Activated T-helper 9 cell treated with anti-CD3 and anti-CD28 coated beads, Interleukin-2, amount 50 U/mL, for 16 hours (primary cell): Measurements from ENCODE around the gene NOL4L.
"Not testable (repeated sequence)": the region's sequence is repeated elsewhere in the genome, so short reads cannot be mapped to it uniquely, and the experiment has no call there.

ENCODE experiments used
- DNase-seq: peaks from one replicate; pipeline ENCODE4 v3.0.0-alpha.2; 2020; ENCODE audit warnings: low read depth

The NOL4L gene

DNA sequence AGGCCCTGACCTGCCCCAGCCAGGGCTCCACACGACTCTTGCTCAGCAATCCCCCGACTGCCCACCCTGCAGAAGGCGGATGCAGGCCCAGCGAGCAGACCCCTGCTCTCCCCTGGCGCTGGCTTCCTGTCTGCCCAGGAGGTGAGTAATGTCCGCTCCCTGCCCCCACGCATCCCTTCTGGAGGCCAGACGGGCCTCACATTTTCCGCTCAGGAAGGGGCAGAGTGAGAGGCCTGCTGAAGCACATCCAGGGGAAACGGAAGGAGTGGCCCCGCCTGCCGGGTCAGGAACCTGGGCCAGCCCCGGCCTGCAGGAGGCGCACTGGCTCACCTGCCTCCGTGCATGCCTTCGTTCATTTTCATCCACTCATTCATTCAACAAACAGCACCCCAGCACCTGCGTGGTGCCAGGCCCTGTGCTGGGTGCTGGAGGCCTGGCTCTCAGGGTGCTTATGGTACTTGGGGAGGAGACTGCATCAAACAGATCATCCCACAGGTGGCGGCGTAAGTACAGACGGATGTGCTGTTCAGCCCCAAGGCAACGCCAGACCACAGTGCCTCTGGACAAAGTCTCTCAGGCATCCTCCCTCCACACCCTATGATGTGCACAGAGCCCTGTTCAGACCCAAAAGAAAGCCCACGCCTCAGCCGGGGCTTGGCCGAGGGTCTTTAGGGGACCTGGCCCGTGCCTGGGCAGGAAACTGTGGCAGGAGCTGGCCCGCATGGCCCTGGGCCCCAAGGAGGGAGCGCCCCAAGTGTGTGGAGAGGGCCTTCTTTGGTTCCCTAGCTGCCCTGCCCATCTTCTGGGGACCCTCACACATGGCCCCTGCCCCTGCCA lies 114.9 kb downstream of the NOL4L start:
- no peak for DNase-seq

DNA sequence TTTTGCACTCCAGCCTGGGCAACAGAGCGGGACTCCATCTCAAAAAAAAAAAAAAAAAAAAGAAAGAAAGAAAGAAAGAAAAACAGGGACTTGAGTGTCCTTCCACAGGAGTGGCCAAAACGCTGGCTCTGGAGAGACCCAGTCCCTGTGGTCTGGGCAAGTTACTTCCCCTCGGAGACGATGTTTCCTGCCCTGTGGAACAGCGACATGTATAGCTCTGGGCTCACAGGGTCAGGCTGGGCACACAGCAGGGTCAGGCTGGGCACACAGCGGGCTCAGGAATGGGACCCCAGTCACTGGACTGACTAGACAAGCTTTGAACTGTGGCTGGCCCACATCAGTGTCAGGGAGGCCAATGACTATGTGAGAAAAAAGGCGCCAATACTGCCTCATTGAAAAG lies 116.3 kb downstream of the NOL4L start:
- DNase-seq, result no peak

DNA sequence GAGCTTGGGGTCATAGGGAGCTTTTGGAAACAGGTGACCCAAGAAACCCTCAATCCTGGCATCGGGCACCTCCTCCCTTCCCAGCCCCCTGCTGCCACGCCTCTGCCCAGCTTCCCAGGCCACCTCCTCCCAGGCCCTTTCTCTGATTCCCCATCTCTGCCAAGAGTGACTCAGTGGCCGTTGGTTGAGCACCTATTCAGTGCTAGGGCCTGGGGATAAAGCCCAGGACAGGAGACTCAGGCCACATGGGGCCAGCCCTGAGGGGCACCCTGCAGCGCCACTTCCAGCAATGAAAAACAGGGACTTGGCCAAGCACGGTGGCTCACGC lies 116.9 kb downstream of the NOL4L start:
- DNase-seq, result no peak

DNA sequence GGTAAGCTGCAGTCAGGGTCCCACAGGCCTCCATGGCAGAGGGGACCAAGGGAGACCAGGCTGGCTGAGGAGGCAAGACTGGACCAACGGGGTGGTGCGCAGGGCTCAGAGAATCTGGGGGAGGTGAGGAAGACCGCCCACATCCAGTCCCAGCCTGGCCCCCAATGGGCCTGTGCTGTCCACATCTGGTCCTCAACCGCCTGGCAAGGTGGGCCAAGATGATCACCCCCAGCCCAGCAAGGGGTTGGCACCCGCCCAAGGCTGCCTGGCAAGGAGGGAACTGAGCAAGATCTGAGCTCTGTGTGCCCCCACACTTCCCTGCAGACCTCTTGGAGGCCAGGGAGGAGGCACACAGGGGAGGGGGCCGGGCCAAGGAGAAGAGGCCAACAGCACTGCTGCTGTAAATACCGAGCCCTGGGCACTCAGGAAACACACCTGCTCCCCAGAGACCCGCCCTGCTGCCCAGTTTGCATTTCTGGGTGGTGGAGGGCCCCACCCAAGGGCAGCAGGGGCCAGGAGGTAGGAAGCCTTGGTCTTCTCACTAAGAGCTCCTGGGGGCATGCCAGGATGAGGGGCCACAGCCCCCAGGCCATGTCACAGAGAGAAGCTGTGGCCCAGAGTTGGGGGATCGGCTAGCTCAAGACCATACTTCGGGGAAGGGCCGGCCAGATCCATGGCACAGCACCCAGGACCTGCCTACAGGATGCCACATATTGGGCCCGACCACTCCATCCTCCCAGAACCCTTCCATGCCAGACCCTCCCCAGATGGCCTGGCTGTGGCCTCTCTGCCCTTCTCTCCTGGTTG lies 117.4 kb downstream of the NOL4L start:
- DNase-seq, result no peak

DNA sequence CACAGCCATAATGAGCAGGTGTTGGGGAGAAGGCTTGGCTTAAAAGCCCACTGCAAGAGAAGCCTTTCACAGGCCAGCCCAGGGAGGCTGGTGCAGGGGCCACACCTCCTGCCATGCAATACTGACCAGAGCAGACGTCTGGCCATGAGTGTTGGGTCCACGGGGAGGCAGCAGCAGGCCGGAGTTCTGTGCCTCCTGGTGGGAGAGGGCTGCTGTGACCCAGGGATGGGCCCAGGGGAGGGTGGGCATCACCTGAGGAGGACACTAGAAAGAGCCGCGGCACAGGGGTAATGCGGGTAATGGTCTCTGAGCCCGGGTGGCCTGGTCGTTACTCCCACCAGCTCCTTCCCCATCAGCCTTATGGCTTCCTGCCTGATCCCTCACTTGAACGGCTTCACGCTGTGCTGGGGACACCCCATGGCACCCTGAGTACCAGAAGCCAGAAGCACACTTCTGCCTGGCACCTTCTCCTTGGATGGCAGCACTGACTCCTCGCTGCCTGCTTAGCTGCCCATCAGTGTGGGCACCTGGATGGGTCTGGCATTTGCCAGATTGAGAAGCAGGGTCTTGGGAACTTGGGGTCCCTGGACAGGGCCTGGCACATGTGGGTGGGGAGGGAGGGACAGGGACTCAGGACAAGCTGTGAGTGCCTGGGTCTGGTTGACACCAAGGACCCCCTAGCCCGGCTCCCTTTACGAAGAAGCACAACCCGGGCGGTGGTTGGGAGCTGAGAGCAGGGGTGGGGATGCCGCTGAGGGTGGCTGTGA lies 118.2 kb downstream of the NOL4L start:
- DNase-seq, result no peak

DNA sequence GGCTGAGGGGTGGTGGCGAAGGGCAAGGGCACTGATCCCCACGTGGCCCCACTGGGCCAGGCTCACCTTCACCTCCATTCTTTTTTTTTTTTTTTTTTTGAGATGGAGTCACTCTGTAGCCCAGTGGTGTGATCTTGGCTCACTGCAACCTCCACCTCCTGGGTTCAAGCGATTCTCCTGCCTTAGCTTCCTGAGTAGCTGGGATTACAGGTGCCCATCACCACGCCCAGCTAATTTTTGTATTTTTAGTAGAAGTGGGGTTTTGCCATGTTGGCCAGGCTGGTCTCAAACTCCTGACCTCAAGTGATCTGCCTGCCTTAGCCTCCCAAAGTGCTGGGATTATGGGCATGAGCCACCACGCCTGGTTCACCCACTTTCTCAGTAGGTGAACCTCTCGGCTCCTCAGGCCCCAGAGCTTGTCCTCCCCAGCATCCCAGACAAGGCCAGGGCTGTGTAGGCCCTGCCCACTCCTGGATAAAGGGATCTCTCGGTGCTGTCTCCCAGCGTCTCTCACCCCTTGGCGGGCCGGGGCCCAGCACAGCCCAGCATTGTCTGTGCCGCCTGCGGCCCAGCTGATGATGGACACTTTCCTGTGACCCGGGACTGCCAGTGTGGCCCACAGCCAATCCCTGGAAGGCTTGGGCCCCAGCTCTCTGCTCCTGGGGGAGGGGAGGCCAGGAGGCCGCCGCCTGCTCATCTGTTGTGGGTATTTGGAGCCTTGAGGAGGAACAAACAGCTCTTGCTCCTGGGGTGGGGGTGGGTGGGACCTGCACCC lies 119.0 kb downstream of the NOL4L start:
- not testable (repeated sequence) for DNase-seq

DNA sequence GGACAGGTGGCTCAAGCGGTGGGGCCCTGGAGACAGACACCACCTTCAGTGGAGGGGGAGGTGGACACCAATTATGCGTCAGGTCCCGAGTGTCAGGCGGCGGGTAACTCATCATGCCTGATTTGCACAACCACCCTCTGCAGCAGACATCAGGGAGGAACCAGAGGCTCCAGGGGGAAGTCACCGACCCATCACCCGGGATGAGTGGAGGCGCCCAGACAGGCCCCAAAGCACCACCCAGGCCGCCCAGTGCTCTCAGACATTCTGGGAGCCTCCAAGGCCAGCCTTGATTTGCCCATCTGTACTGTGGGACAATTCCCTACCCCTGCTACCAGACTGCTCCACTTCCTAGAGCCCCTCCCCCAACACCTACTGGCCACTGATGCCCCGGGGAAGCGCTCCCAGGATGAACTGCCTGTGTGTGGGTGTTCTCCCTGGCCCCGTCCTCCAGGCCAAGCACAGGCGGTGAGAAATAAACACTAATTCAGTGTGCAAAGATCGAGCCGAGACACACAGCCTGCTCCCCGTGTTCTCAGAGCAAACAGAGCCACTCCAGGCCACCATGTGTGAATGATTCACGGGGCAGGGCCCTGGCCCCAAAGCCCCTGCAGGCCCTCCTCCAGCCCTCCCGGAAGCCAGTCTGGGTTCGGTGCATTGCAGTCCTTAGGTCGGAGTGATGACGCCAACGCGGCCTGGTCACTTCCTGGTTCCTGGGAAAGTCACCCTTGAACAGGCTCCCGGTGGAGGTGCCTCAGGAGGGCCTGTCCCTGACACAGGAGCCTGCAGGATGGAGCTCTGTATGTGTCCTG lies 119.8 kb downstream of the NOL4L start:
- DNase-seq, result no peak

DNA sequence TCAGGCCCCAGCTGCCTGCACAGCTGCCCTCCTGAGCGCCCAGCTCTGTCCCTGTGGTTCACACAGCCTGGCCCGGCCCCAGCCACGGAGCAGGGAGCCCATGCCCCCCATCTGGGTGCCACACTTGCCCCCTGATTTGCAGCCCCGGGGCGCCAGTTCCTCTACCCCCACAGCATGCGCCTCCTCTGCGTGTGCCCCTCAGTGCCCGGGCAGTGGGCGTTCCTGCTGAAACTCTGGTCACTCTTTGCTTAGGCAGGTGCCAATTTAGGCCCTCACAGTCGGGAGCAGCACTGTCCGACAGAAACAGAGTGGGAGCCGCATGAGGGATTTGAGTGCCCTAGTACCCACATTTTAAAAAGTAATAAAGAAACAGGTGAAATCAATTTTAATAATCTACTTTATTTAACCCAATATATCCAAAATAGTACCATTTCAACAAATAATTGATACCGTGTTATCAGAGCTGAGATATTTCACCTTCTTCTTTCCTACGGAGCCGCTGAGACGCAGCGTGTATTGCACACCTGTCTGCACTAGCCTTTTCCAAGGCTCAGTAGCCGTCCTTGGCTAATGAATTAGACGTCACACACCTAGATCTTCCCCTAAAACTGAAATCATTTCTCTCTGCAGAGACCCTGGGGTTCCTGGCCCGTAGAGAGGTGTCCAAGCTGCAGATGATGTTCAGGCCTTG lies 120.6 kb downstream of the NOL4L start:
- DNase-seq, result no peak

DNA sequence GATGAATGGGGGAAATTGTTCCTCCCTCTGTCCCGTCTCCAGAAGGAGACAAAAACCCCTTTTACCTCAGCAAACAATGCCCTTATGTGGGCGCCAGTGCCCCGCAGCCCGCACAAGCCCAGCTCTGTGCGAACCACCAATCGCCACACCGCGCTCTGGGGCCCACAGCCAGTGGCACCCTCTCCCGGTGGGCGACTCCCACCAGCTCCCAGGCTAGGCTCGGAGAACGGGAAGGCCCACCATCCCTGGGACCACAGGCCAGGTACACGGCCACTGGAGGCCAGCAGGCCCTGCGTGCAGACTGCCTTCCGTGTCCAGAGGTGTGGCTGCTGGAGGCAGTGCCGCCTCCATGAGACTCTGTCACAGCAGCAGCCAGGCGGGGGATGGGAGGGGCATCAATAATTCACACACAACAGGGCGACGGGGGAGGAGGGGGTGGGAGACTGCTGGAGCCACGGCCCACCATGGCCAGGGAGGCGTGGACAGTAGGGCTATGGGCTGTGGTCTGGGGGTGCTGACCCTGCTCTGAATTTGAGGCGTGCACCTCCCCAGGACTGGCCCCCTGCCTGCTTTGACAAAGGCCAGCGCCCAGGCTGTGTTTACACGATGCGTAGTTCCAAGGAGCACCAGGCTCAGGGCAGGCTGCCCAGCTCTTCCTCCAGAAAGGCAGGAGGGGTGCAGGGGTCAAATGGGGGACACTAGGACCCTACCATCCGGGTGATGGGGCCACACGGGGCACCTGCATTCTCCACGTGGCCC lies 121.3 kb downstream of the NOL4L start:
- DNase-seq, result no peak

DNA sequence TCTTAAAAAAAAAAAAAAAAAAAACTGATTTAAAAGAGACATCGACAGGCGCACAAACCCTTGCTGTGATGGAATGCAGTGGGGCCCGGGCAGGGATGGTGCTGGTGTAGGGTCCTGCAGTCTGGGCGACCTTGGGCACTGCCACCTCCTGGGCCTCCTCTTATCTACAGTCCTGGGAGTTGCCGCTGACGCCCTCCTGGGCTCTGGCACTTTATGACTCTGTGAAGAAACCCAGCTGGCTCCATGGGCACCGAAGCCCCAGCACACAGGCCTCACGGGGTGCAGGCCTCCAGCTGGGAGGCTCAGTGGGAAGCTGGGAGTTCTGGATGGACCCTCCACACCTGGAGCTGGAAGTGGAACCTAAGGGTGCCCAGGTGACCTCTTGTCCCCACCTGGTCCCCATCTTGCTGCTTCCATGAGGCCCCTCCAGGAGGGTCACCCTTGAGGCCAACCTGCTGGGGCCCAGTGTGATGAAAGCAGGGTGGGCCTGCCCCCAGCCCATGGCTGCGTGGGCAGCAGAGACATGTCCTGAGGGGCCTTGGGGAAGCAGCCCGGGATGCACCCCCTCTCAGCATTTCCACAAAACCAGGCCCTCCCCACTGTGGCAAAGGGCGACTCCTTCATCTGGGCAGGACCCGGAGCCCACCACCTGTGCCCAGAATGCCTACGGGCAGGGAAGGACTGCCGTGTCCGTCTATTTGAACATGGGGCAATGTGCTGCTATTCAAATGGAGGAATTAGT lies 122.1 kb downstream of the NOL4L start:
- no peak for DNase-seq

DNA sequence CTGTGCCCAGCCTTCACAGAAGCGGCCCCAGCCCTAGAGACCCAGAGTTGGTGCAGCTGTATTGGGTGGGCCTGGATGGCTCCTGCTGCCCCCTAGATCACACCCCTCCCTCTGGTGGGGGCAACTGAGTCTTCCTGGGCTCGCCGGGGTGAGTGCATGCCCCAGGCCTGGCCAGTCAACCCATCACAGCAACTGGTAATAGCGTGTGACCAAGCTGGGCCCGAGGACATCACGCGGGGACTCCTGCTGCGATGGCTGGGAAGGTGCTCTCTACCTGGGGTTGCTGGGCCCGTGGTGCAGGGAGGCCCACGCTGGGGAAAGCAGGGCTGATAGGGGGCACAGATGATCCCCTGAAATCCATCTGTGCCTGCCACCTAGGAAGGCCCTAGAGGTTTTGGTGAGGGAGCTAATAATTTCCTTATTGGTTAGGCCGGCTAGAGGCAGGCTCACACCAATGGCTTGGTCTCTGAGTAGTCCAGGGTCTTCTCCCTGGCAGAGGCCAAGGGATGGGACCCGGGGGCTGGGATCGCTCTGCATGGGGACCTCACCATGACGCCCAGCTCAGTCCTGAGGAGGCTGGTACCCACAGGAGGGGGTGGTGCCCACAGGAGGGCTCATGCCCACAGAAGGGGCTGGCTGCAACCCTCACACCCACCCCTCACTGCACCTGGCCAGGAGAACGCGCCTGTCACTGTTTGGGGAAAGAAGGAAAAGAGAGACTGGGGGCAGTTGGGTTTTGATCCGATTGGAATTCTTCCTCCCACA lies 123.1 kb downstream of the NOL4L start:
- DNase-seq, result no peak

DNA sequence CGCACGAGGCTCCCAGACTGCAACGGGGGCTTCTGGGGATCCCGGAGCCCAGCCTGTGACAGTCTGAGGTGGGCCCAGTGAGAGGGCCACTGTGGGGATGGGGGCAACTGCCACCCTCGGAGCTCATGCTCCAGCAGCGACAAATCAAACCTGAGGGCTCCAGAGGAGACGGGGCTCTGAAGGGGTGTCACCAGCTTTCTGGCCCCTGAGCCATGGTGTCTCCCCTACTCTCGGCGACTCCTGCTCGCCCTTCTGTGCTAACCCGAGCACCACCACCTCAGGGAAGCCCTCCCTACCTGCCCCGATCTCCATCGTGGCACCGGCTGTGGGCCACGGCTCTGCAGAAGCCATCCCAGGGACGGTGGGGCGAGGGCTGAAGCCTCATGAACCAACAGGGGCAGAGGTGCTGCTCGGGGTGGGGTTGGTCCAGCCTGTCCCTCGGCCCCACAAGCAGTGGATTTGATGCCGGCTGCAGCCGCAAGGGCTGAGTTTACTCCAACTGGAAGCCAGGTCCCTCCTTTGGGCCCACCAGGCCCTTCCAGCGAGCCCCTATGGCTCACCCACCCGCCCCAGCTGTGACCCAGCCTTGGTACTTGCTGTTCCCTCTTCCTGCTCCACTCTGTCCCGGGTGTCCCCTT lies 124.3 kb downstream of the NOL4L start:
- no peak for DNase-seq

DNA sequence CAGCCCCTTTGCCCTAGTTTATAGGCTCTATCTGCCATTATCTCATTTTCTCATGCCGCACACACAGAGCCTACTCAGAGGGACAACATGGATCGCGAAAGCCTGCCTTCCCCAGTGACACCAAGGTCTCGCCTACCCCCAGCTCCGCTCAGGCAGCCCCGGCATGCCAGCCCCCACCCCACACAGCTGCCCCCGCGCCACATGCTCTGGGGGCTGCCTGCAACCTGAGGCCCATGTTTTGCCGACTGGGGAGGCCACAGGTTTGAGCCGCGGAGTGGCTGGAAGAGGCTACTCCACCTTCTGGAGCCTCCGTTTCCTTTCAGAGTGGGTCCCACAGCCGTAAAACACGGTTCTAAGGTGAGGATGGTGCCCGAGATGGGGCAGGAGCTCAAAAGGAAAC lies 124.9 kb downstream of the NOL4L start:
- DNase-seq, result no peak

DNA sequence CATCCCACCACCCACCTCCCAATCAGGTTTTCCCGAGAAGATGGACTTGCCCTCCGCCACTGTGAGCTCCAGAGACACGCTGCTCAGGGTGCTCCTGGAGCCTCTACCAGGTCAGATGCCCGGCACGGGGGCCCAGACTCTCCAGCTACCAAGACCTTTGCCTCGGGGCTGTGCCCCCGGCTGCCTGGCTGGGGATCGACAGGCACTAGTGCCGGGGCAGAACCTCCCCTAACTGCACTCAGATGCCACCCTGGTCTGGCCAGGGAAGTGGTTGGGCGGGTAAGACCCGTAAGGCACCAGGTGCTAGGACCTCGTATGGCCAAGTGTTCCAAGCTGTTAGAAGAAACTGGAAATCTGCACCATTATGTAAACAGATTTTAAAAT lies 126.3 kb downstream of the NOL4L start:
- no peak for DNase-seq

DNA sequence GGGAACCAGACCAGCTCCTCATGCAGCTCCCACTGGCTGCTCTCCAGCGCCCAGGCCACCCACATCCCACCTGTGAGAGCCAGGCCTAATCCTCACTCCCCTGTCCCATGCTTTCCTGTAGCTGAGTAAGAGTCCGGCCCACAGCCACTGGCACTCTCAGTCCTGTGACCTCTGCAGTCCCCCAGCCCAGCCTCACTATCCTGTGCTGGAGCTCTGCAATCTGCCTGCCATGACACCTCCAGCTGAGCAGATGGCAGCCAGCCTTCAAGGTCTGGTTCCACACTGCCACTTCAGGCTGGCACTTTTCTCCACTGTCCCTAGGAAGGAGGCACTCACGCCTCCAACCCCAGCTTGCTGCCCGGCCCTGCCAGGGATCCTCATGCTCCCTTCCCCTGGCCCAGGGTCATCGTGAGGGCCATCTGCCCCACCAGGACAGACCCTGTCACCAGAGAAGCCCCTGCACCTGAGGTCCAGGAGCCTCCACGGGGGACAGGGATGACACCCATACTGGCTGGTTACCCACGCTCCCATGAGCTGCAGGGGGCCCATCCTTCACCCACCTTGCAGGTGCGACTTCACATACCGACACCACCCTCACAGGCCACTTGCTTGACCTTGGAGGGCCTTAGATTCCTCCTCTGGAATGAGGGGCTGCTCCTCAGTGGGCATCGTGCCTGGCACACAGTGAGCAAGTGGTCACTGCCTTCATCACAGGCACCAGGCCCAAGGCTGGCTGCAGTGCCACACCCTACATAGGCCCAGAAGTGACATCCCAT lies 126.9 kb downstream of the NOL4L start:
- no peak for DNase-seq

DNA sequence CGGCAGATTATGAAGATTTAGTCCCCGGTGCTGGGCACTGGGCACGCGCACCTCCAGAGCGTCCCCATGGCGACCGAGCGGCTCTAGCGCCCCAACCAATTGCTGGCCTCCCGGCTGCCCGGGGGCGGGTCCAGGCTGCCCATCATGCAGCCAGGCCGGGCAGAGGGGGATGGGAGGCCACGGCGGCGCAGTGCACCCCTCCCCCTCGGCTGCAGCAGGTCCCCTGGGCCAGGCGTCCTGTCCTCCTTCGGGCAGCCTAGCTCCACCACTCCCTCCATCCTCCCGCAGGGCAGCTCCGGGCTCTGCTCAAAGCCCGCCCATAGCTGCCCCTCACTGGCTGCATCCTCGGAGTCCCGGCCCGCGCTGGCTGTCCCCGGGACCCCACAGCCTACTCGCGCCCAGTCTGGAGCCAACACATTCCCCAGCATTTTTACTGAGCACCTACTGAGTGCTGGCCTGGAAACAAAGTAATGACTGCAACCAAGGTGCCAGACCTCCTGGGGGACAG lies 127.6 kb downstream of the NOL4L start:
- no peak for DNase-seq
